ENCODE data around the gene SLBP.

The SLBP gene

GRCh38 chr4:1670279-1670678, 41.8 kb downstream of the SLBP start:
- no peak for DNase-seq

DNA sequence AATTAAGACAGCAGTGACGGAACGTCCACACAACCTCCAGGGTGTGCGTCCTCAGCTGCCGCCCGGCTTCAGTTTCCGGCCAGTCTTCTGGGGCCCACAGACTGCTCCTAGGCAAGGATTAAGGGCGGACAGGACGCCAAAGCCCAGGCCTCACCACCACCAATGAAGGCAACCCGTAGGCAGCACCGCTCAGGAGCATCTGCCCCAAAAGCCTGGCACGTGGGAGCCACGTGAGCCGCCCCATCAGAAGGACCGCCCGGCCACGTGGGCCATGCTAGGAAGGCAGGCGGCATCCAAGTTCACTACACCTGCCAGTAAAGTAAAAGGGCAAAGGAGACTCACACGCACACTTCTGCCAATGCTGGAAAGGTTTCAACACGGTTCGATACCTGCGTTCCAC, 42.3 kb downstream of the SLBP start:
- no peak for DNase-seq

DNA sequence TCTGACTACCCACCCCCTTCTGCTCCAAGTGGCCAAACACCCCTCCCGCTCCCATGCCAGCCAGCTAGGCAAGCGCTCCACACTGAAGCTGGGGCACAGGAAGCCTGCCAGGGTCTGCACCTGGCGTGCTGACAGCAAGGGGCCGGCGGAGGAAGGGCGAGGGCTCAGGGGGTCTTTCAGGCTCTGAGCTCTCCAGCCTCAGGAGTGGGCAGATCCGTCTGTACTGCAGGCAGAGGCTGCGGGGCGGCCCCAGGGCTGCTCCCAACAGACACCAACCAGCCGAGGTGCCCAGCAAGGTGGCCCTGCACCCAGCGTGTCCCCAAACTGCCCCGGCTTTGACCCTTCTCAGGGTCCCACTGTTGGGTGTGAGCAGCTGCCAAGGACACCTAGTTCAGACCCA, 42.8 kb downstream of the SLBP start:
- DNase-seq = no peak

DNA sequence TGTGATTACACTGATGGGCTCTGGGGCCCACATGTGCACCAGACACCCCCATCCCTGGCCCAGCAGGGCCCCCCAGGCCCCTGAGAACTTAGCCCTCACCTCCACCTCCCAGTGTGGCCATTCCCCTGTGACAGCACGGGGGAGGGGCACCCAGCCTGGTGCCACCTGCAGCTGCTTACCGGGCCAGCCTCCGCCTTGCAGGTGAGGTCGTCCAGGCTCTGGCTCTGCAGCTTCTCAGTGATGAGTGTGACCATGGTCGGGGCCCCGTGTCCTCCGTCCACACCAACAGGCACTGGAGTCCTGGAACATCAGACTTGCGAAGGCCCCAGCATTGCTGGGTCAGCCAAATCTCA, 43.7 kb downstream of the SLBP start:
- DNase-seq = no peak

DNA sequence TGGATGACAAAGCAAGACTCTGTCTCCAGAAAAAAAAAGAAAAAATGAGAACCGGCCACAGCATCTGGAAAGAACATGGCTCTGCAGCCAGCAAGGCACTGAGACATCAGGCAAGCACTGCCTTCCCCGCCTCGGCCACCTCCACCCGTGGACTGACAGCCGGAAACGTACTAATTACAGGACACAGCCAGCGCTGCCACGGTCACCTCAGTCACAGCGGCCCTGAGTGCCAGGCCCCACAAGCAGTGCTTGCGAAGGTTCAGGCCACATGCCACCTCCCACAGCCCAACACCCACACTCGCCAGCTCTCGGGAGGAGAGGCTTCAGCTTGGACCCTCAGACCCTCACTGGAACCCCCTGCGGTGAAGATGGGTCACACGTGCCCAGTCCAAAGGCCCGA, 44.8 kb downstream of the SLBP start:
- no peak for DNase-seq

- DNase-seq = no peak
Observed at GRCh38 chr4:1666391-1666790, 45.7 kb downstream of the SLBP start.

DNA sequence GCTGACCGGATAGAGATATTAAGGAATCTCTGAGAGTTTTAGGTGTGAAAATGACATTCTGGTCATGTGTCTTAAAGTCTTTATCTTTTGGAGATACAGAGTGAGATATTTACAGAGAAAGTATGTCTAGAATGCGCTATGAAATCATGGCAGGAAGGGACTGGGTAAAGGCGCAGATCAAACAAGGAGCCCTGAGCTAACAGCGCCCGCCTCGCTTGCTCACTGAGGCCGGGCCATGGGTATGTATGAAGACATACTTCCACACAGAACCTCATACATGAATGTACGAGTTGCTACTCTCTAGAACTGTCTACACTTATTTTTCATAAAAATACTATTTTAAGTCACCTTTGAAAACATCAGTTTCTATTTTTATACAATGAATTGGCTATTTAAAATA, 48.0 kb downstream of the SLBP start:
- no peak for DNase-seq

DNA sequence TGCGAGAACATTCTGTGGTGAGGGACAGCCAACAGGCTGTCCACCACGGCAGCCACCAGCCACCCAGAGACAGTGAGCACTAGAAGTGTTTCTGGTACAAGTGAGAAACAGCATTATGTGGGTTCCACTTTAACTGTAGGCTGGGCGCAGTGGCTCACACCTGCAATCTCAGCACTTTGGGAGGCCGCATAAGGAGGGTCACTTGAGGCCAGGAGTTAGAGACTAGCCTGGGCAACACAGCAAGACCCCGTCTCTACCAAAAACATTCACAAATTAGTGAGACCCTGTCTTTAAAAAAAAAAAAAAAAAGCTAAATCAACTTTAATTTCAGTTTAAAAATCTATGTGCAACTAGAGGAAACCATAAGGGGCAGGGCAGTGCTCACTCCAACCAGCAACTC, 48.6 kb downstream of the SLBP start:
- no peak for DNase-seq

- no peak for DNase-seq
Observed at GRCh38 chr4:1661695-1662094, 50.4 kb downstream of the SLBP start.

- no peak for DNase-seq
Observed at GRCh38 chr4:1660948-1661677, 51.0 kb downstream of the SLBP start.

GRCh38 chr4:1659104-1660043, 52.7 kb downstream of the SLBP start:
- DNase-seq = no peak

DNA sequence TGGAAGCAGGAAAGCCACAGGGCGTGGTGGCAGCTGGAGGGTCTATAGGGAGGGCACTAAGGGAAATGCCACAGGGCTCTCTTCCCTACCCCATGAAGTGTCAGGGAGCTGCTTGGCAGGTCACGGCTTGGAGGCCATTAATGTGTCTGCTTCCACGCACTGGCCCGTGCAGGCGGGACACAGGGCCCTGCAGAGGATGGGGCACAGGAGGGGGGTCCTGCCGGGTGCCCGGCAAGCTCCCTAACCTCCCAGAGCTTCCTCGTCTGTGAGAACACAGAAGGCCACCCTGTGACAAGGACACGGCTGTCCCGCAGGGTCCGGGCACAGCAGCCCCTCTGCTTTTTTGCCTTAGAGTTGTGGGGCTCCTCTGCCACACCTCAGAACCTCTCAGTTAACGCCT, 53.5 kb downstream of the SLBP start:
- DNase-seq = no peak

- no peak for DNase-seq
Observed at GRCh38 chr4:1658146-1658545, 54.0 kb downstream of the SLBP start.

DNA sequence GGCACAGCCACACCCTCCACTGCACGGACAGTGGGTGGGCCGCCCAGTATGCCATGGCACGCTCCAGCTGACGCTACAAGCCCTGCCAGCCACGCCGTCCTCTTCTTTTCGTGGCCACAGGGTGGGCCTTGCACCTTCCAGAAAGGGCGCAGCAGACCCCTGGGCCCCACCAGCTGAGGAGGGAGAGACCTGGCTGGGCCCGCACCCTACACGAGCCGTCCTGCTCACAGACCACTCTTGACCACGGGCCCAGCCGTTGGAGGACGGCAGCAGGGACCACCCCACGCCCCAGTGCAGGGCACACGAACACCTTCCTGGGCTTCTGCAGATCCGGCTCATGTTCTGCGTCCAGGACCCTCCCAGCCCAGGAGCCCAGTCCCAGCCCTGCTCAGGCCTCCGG, 55.1 kb downstream of the SLBP start:
- no peak for DNase-seq

DNA sequence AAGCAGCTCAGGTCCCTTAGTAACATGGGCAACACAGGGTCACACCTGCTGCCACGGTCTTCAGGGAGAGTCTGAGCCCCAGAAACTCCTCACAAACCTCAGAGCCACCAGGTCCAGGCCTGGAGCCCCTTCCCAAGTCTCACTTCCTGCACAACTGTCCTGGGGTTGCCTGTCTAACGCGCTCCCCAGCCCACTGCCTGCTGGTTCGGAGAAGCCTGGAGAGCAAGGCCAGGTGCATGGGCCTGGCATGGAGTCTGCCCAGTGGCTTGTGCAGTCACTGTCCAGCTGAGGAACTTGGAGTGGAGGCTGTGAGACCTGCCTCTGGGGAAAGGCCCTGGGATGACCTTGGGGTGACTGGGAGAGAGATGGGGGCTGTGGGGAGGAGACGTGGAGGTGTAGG, 56.0 kb downstream of the SLBP start:
- no peak for DNase-seq

GRCh38 chr4:1655676-1656075, 56.4 kb downstream of the SLBP start:
- DNase-seq = no peak

DNA sequence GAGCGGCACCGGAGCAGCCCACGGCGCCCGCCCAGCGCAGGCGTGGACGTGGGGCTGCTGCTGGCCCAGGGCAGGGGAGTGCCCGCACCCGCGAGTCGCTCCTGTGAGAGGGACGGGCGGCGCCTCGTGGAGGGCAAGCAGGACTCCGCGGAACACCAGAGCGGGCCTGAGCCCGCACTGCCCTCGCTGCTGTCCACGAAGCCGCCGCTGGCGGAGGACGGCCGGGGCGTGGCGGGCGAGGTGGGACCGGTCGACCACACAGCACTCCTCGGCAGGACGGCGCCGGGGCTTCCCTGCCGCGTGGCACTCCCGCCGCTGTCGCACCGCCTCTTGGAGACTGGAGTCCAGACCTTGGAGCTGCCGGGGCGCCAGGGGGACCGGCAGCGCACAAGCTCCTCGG, 57.0 kb downstream of the SLBP start:
- DNase-seq = no peak

GRCh38 chr4:1654216-1654955, 57.7 kb downstream of the SLBP start:
- DNase-seq = no peak

DNA sequence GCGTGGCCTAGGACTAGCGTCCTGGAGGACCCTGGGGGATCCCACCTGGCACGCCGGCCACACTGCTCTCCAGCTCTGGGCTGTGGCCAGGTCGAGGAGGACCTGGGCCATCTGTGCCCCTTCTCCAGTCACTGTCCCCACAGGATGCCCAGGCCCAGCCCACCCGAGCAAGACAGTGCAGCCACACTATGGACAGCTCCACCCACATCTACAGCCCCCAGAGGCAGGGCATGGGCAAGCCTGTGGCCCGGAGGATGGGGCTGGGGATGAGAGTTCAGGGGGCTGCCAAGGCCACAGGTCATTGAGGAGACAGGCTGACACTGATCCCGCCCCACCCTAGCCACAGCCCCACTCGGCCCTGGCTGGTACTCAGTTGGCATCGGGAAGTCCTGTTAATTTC, 58.3 kb downstream of the SLBP start:
- no peak for DNase-seq

GRCh38 chr4:1652088-1652487, 60.0 kb downstream of the SLBP start:
- no peak for DNase-seq

- no peak for DNase-seq
Observed at GRCh38 chr4:1651609-1652008, 60.5 kb downstream of the SLBP start.

DNA sequence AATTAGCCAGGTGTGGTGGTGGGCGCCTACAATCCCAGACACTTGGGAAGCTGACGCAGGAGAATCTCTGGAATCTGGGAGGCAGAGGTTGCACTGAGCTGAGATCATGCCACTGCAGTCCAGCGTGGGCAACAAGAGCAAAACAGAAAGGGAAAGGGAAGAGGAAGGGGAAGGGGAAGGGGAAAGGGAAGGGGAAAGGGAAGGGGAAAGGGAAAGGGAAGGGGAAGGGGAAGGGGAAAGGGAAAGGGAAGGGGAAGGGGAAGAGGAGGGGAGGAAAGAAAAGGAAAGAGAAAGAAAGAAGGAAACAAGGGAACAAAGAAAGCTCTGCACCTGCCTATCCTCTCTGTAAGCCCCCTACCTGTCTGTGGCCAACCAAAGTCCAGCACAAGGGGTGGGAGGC, 63.2 kb downstream of the SLBP start:
- no peak for DNase-seq

DNA sequence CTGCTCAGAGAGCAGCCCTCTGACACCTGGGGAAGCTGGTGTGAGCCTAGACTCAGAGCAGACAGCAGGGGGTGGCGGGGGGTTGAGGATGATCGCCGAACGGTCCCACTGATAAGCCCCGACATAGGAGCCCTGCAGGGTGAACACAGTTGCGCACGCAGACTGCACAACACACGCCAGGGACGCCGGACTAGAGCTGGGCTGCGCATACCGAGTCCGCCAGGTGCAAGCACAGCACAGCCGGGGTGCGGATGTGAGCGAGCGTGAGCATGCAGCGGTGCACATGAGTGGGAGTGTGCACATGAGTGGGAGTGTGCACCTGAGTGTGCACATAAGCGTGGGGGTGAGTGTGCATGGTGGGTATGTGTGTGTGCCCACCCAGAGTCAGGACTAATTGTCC, 64.7 kb downstream of the SLBP start:
- DNase-seq = no peak

GRCh38 chr4:1646690-1647089, 65.4 kb downstream of the SLBP start:
- no peak for DNase-seq

All from NCI-H187 treated with DMSO at 0.1 percent for 48 hours (cell line).